RKO (cell line): Measurements from ENCODE around the gene OGDH.
"Not testable (repeated sequence)": the region's sequence is repeated elsewhere in the genome, so short reads cannot be mapped to it uniquely, and the experiment has no call there.

Source experiments
- DNase-seq: peaks from one replicate; pipeline ENCODE4 v3.0.0-alpha.2; 2016; ENCODE audit warnings: low spot score

The OGDH gene

DNA sequence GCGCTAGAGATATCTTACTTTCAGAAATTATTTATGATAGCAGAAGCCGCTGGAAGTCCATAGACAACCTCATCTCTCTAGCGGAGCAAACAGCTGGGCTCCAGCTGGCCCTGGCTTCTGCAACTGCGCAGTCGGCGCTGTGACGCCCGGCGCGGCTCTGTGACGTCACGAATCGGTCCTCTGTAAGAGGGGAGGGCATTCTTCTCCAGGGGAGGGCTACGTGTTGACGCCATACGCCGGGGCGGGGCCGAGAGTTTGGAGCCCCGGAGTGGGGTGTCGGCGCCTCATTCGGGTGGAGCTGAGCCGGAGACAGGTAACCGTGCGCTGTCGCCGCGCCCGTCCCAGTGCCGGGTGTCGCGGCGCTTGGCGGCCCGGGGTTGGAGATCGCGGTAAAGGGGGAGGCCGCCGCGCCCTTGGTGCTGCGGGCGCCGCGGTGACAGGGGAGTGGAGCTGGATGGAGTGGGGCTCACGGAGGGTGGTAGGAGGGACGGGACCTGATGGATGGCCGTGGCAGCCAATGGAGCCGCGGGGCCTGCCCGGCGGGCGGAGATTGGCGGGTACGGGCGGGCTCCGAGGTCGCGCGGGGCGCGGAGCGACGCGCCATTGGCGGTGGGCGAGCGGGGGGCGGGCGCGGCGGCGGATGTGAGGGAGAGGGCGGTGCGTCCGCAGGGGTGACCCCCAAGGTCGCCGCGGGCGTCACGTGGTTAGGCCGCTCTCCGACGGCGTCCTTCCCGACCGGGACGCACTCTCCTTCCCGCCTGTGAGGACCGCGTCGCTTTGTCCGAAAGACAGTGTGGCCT is at the start of gene OGDH:
Gene OGDH (plus strand): TSS at position 287 of the 800 bp plus-strand sequence. CDS start 17,717 bp downstream, outside the sequence.
- peak; percentile 98 for DNase-seq

DNA sequence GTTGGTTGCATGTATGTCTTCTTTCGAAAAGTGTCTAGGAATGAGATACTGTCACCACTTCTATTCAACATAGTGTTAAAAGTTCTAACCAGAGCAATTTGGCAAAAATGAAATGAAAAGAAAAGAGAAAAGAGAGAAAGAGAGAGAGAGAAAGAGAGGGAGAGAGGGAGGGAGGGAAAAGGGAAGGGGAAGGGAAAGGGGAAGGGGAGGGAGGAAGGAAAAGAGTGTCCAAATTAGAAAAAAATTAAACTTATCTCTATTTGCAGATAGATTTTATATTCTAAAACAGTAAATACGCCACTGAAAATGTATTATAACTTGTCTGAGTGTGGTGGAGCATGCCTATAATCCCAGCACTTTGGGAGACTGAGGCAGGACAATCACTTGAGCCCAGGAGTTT is 48.9 kb upstream of the OGDH start:
- no peak for DNase-seq

DNA sequence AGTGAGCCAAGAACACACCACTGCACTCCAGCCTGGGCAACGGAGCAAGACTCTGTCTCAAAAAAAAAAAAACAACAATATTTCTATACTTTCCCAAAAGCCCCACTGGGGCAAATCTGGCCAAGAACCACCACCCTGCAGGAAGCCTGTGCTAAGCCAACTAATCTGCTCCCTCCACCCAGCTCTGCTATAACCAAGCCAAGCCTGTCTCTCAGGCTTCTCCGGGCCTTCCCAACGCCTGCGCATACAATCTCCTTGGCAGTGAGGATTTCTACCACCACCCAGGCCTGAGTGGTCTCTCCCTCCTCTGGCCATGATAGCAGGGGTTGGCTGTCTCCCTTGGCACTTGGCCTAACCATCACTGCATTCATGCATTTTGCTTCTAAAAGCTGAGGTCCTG is 46.9 kb upstream of the OGDH start:
- no peak for DNase-seq

DNA sequence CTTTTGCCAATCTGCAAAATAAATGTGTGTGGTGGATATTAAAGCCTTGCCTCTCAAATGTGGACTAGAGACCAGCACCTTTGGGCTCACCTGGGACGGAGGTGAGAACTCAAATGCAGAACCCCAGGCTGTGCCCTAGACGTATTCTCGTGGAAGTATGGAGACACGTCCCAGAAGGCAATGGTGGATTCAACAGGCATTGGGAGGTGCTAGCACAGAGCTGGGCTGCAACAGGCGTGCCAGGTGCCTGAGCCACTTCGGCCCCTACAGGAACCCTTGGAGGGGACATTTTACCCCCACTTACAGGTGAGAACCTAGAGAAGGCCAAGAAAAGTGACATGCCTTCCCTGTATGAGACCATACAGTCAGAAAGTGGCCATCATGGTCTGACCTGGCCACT is 44.9 kb upstream of the OGDH start:
- no peak for DNase-seq

DNA sequence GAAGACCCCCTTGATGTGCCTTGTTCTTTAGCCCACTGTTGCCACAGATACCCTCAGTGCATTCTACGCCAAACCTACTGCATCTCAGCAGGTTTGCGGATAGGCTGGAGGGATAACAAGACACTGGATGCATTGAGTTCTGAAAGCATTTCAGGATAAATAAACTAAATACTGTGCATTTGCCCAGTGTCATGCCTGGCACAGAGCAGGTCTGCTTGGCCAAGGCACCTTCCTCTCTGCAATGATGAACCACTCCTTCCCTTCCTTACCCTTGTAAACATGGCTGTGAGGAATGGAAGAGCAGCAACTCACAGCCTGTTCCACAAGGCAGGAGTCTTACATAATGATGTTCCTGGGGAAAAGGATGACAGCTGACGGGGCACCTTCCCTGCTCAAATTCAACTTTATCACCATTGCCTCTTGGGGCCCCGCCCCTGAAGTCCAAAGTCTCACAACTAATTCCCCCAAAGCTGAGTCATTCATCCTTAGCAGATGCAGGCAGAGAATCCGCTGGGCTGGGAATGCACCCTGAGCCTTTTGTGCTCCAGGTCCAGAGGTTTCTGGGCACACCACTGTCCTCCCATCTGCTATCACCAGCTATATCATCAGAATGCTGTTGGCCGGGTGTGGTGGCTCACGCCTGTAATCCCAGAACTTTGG is 44.3 kb upstream of the OGDH start:
- peak; percentile 78 for DNase-seq

DNA sequence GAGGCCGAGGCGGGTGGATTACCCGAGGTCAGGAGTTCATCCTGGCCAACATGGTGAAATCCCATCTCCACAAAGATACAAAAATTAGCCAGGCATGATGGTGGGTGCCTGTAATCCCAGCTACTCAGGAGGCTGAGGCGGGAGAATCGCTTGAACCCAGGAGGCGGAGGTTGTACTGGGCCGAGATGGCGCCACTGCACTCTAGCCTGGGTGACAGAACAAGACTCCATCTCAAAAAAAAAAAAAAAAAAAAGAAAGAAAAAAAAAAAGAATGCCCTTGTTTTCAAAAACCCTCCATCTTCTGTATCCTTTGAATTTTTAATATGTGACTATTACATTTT is 43.8 kb upstream of the OGDH start:
- DNase-seq = not testable (repeated sequence)

DNA sequence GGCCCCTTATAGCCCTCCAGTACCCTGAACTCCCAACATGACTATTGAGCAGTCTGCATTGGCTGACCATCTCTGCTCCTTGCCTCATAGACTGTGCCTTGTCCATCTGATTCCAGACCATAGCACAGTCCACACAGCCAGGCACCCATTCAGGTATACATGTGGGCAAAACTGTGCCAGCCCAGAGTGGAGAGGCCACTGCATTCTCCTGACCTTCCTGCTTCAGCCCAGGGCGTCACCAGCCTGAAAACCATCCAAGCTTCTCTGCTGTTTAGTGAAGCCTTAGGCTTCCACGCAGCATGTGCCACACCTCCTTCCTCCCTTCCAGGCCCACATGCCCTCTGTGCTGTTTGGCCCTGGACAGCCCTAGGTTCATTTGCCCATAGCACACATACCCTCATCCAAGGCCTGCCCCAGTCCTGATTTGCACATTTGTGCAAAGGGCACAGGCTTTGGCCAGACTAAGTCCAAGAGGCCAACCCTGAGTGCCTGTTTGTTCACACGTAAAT is 43.2 kb upstream of the OGDH start:
- no peak for DNase-seq

DNA sequence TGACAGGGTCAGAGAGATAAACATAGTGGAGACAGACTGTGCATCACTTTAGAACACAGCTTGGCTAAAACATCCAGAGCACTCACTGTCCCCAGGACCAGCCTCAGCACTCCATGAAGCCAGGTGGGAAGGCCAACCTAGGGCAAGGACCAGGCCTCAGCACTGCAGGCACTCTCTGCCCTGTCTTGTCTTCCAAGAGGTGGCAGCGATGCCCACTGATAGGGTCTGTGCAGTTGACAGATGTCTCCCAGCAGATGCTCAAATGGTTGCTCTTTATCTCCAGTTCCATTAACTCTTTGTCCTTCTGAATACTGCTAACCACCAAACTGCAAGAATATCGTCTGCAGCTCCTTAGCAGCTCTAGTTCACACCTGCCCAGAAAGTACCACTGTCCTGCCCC is 41.8 kb upstream of the OGDH start:
- DNase-seq = no peak

DNA sequence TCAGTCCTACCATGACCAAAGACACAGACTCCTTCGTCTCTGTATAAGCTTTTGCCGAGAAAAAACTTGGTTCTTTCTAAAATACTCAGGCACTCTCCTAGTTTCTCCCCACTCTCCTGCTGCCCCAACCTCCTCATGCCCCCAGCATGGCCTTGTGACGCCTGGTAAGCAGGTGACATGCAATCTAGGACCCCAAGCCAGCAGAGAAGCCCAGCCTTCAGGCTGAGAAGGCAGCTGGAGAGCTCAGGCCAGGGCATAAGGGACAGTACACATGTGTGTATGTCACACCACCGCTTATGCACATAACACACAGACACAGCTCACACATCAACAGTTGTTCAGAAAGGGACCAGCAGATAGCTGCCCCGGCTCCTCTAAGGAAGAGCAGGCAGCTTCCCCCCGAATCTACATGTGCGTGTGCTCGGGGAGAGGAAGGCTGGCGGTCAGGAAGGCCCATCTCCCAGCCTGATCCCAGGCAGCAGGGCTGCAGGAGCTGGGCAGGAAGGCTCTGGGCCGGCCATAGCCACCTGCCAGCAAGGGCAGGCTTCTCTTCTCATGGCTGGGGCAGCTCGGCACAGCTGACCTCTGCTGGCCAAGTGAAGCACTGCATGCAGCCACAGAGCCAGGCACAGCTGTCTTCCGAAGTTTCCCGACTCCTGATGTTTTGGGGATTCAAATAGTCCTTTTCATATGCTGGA is 41.2 kb upstream of the OGDH start:
- peak; percentile 52 for DNase-seq

DNA sequence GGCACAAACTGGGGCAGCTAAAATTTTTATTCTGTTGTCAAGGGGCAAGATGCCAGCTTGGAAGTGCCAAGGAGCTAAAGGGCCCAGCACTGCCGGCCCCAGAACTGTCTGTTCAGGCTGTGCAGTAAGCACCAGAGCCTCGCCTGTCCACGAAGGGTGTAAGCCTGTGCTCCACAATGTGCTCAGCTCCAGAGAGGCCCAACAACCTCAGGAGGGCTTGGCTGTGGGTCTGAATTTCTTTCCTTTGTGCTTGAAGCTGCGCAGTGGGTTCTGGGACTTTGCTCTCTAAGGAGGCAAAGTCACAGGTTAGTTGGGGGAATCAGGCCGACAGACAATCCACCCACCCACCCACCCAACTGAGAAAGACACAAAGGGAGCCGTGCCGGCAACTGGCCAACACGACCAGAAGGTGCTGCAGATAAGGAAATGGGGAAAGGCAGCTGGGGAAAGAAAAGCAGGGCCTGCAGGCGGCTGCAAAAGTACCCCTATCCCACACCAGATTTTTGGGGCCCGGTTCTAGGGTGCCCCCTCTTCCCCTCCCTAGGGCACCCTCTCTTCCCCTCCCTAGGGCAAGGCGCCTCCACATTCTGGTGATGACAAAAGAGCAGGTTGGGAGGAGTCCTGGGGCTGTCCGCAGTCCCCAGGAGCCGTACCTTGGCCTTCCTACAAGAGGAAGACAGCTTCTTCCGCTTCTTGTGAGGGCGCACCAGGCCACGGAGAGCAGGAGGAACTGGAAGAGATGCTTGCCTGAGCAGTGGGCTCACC is 40.5 kb upstream of the OGDH start:
- DNase-seq = no peak

DNA sequence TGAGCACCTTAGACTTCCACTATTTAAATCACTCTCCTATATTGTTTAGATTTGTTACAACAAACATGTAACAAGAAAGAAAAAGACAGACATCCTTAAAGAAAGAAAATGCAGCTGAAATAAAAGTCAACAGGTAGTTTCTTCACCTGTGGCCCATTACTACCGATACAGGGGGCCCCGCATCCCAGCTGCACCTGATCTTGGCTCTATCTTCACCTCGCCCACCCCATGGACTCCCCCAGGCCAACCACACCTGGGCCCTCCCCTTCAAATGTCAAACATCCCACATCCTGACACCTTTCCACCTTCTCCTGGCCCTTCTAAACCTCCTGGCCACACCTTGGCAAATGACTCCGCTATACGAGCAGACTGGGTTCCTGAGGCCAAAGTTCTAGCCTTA is 39.7 kb upstream of the OGDH start:
- no peak for DNase-seq

DNA sequence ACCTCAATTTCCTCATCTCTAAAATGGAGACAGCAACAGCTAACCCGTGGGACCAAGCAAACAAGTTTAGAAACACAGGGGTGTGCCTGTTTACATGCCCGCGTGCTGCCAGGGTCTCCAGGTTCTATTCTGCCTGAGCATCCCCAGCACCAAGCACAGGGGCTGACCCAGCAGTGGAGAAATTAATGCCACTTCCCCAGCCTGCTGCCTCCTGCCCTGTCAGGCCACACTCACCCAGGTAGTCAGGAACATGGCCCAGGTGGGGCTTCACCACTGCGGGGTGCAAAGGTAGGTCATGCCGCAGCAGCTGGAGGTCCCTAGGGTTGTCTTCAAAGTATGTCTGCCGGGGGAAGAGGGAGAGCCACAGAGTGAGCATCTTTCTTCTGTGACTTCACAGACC is 38.5 kb upstream of the OGDH start:
- DNase-seq = no peak

DNA sequence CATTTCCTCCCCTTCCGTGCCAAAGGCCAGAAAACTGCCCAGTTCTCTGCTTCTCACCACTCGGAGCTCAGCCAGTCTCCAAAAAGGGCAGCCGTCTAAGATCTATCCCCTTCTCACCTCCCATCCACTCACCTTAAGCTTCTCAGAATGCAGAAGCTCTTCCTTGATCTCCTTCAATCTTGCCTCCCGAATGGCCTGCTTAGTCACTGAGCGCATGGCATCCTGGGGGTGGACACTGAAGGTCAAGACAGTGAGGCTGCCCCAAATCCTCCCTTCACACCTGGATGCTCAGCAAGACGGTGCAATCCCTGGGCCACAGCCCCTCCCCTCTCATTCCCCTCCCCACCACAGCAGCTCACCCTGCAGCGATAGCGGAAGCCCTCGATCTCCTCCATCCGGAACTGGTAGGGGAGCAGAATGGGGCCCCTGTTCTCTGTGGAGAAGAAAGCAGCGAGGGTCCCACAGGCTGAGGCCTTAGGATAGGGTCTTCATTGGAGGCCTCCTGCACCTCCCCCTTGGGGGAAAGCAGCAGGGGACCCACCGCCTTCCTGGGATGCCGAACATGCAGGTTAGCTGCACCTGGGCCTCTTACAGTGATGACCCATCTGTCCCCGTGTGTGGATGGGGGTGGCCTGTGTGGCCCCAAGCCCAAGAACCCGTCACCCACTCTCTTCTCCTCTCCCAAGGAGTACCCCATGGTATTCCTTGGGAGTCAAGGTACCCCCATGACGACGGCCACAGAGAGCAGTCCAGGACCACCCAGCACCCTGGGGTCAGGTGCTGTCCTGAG is 37.5 kb upstream of the OGDH start:
- no peak for DNase-seq

DNA sequence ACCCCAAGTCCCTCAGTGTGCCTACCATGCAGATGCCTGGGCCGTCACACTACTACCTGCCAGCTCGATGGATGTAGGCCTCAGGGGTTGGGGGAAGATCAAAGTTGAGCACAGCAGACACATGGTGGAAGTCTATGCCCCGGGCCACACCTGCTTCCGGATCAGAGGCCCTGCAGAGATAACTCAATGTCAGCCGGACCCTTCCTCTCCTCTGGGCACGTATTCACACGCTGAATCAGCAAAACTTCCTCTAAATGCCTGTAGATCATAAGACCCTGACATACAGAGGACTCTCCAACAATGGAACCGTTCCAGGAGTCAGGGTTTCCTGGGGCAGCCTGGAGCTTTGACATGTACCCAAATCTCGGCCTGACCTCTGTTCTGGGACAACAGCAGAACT is 36.5 kb upstream of the OGDH start:
- DNase-seq = no peak

DNA sequence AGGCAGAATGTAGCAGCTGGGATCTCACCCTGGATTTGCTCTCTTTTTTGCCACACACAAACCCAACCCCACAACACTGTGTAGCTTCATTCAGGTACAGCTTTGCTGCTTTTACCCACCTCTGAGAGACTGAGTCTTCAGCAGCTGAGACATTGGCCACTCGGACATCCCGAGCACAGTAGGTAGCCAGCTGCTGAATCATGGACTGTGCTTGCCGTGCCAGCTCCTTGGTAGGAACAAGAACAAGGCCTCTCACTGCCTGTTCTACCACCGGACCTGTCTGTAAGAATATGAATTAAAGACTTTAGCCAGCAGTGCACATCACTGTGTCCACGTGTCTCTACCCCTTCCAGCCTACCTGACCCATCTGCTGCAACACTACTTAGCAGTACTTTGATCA is 33.7 kb upstream of the OGDH start:
- DNase-seq = peak; percentile 64

DNA sequence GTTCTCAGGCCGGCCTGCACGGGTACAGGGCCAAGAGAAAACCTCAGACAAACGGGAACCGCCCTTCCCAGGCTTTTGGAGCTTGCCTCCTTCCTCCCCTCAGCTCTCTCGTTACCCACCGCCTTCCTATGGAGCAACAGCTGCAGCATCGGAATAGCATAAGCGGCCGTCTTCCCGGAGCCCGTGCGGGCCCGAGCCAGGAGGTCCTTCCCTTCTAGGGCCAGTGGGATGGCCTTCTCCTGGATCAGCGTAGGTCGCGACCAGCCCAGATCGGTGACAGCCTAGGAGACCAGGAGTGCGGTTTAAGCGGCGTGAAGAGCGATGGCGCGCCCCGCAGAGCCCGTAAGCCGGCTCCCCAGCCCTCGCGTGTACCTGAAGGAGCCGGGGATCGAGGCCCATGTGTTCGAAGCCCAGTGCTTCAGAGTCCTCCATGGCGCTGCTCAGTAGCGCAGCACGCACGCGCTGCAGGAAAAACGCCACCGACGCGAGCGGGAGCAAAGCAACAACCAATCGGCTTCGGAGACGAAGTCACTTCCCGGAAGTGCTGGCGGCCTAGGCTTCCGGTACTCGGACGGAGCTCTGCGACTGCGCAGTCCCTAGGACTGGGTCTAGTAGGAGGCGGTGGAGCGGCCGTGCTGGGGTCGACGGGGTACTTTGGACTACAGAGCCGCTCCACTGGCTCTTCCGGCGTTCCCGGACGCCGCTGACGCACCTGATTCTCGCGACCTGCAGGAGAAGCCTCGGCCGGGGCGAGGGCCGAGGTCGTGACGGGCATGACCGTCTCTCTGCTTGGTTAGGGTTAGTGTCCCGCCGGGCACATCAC is 32.8 kb upstream of the OGDH start, which contains the start of gene DDX56:
Gene DDX56 (minus strand): TSS at position 445 of the 823 bp plus-strand sequence. CDS start 13 bp downstream, at position 432.
- DNase-seq = peak; percentile 97

DNA sequence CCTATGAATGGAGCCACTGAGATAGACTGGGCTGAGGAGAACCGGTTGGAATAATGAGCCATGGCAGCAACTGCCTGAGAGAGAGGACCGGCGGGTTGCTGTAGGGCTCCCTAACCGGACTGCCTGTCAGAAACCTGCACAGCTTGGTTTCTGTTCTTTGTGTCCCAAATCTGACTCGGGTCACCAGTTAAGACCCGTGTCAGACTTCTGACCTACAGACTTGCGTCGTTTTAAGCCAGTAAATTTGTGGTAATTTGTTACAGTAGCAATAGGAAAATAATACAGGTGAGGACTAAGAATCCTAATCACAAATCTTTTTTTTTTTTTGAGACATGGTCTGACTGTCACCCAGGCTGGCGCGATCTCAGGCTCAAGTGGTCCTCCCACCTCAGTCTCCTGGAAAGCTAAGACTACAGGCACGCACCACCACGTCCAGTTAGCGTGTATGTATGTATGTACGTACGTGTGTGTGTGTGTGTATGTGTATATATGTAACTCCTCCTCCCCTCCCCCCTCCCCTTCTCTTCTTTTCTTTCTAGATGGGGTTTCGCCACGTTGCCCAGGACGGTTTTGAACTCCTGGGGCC is 32.0 kb upstream of the OGDH start:
- DNase-seq = no peak

DNA sequence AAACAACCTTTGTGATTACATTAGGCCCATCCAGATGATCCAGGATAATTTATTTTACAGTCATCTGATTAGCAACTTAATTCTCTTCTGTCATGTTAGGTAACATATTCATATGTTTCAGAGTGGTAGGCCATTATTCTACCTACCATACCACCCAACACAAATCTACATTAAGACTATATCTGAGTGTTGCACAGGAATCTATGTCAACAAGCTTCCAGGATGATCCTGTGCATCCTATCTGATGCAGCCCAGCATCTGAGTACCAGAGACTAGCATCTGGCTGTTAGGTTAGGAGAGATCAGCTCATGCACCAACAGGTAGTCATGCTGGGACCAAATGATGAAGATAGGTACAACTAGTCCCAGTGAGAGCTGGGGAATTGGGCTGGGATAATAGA is 31.4 kb upstream of the OGDH start:
- no peak for DNase-seq

DNA sequence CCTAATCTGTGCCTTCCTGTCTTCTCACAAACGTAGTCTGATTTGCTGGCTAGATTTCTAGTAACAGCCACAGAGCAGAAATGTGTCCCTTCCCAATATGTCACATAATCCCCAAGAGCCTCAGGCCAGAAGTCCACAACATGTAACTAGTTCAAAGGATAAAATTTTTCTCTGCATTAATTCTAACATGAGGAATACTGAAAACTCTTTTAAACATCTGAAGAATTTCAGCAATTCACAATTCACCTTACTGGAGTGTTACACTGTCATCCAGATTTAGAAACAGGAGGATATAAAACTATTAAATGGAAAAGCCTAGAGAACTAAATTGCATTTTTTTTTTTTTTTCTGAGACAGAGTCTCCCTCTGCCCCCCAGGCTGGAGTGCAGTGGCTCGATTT is 30.2 kb upstream of the OGDH start:
- DNase-seq = no peak
